Central memory CD8-positive, alpha-beta T cell (primary cell): Measurements from ENCODE around the gene HIRA.
"Not testable (repeated sequence)": the region's sequence is repeated elsewhere in the genome, so short reads cannot be mapped to it uniquely, and the experiment has no call there.

Experiments used
- ATAC-seq: fragments of 150-1000 bp; cut with Tn5 transposase; replicated peaks from 2 replicates; pipeline ENCODE4 v1.10.0; 2022; ENCODE audit warnings: mild to moderate bottlenecking, moderate FRiP score, moderate number of reproducible peaks; ENCODE audit not compliant: poor library complexity, severe bottlenecking; ENCODE audit errors: extremely low read depth
- DNase-seq, 2 donors: peaks; one replicate each; pipeline ENCODE4 v3.0.0; 2021; ENCODE audit warnings: low spot score in 2 of 2
- H3K27ac Mint-ChIP-seq: one replicate; pipeline ENCODE4 v1.8.0; 2022; ENCODE audit warnings: low read depth, mild to moderate bottlenecking, moderate library complexity, mixed read lengths
- H3K27me3 Mint-ChIP-seq: one replicate; pipeline ENCODE4 v1.8.0; 2022; ENCODE audit warnings: mixed read lengths
- H3K36me3 Mint-ChIP-seq: one replicate; pipeline ENCODE4 v1.8.0; 2022; ENCODE audit warnings: mild to moderate bottlenecking, moderate library complexity, mixed read lengths; ENCODE audit not compliant: insufficient read depth
- H3K4me1 Mint-ChIP-seq: one replicate; pipeline ENCODE4 v1.8.0; 2022; ENCODE audit warnings: mixed read lengths
- H3K4me3 Mint-ChIP-seq: one replicate; pipeline ENCODE4 v1.8.0; 2022; ENCODE audit warnings: mild to moderate bottlenecking, moderate library complexity, mixed read lengths
- H3K9me3 Mint-ChIP-seq: one replicate; pipeline ENCODE4 v1.8.0; 2022; ENCODE audit warnings: mixed read lengths

The HIRA gene

DNA sequence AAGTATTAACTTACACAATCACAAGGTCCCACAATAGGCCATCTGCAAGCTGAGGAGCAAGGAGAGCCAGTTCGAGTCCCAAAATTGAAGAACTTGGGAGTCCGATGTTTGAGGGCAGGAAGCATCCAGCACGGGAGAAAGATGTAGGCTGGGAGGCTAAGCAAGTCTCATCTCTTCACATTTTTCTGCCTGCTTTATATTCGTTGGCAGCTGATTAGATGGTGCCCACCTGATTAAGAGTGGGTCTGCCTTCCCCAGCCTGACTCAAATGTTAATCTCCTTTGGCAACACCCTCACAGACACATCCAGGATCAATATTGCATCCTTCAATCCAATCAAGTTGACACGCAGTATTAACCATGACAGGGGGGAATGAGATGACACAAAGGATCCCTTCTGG is 101.3 kb downstream of the HIRA start:
- not testable (repeated sequence) for ATAC-seq, DNase-seq, H3K27me3 Mint-ChIP-seq, H3K4me1 Mint-ChIP-seq, H3K4me3 Mint-ChIP-seq, H3K27ac Mint-ChIP-seq
- Mint-ChIP-seq H3K9me3 (peaks cover 23% of the 10 kb centered on the region), H3K36me3 (peaks cover 46% of the 10 kb centered on the region)

DNA sequence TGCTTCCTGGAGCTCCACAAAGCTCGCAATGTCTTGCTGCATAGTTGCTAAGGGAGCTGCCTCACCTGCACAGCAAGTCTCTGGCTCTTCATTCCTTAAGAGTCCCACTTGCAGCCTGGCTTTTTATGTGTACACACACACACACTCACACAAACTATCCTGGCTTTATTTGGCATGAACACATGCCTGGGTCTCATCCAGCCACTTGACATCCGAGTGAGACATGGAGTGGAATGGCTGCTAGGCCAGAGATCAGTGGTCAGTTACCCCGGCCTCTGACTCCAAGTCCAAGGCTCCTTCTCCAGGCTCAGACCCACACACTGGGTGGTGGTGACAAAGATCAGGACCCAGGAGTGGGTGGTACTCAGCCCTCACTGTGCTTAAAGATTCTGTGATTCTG is 102.1 kb downstream of the HIRA start:
- Mint-ChIP-seq H3K27ac (no peak overlapping the region), H3K36me3 (peaks cover 41% of the 10 kb centered on the region), H3K27me3 (no peaks in the 10 kb centered on the region), H3K9me3 (peaks cover 17% of the 10 kb centered on the region), H3K4me1 (no peaks in the 10 kb centered on the region), H3K4me3 (no peak overlapping the region)
- DNase-seq (no peak), ATAC-seq (no peak)

DNA sequence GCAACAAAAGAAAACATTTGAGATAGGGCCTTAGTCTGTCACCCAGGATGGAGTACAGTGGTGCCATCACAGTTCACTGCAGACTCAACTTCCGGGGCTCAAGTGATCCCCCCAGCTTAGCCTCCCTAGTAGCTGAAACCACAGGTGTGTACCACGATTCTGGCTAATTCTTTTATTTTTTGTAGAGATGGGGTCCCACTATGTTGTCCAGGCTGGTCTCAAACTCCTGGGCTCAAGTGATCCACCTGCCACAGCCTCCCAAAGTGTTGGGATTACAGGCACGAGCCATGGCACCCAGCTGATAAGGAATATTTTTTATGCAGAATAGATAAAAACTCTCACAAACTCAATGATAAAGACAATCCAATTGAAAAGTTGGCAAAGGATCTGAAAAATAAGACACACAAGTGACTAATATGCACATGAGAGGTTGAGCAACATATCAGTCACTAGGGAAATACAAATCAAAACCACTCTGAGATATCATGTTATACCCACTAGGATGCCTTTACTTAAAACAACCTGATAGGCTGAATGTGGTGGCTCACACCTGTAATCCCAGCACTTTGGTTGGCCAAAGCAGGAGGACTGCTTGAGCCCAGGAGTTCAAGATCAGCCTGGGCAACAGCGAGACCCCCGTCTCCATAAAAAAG is 106.1 kb downstream of the HIRA start:
- Mint-ChIP-seq H3K27me3 (no peaks in the 10 kb centered on the region), H3K4me3 (no peak overlapping the region), H3K36me3 (peaks cover 19% of the 10 kb centered on the region), H3K9me3 (peaks cover 5% of the 10 kb centered on the region), H3K4me1 (no peaks in the 10 kb centered on the region), H3K27ac (no peak overlapping the region)
- ATAC-seq: no peak
- no peak for DNase-seq

DNA sequence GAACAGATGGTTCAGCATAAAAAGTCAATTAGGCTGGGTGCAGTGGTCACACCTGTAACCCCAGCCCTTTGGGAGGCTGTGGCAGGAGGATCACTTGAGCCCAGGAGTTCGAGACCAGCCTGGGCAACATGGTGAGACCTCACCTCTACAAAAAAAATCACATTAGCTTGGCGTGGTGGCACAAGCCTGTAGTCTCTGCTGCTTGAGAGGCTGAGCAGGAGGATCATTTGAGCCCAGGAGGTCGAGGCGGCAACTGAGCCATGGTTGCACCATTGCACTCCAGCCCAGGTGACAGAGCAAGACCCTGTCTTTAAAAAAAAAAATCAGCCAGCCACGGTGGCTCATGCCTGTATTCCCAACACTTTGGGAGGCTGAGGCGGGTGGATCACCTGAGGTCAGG is 108.1 kb downstream of the HIRA start:
- H3K4me1 Mint-ChIP-seq, DNase-seq, ATAC-seq, H3K4me3 Mint-ChIP-seq, H3K27ac Mint-ChIP-seq, H3K36me3 Mint-ChIP-seq, H3K27me3 Mint-ChIP-seq, H3K9me3 Mint-ChIP-seq: not testable (repeated sequence)

DNA sequence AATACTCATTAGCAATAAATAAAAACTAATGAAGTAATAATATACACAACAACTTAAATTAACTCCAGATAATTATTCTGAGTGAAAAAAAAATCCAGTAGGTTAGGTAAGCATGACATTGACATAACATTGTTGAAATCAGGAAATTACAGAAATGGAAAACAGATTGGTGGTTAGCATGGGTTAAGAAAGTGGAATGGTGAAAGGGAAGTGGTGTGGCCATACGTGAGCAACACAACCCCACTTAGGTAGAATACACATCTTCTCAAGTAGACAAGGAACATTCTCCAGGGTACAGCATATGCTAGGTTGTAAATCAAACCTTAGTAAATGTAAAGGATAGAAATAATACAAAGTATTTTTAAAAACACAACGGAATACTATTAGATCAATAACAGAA is 109.8 kb downstream of the HIRA start:
- H3K4me1 Mint-ChIP-seq: no peaks in the 10 kb centered on the region
- ATAC-seq (no peak), DNase-seq (no peak)
- peaks cover 8% of the 10 kb centered on the region for H3K9me3 Mint-ChIP-seq
- peaks cover 3% of the 10 kb centered on the region for H3K36me3 Mint-ChIP-seq
- no peak overlapping the region for H3K4me3 Mint-ChIP-seq
- no peak overlapping the region for H3K27ac Mint-ChIP-seq
- H3K27me3 Mint-ChIP-seq: no peaks in the 10 kb centered on the region

DNA sequence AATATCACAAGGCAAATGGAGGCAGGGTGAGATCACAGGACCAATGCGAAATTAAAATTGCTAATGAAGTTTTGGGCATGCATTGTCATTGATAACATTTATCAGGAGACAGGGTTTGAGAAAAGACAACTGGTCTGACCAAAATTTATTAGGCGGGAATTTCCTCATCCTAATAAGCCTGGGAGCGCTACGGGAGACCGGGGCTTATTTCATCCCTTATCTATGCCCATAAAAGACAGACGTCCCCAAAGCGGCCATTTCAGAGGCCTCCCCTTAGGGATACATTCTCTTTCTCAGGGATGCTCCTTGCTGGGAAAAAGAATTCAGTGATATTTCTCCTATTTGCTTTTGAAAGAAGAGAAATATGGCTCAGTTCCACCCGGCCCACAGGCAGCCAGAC is 111.4 kb downstream of the HIRA start:
- not testable (repeated sequence) for H3K27me3 Mint-ChIP-seq, H3K9me3 Mint-ChIP-seq, ATAC-seq, H3K36me3 Mint-ChIP-seq, DNase-seq, H3K4me1 Mint-ChIP-seq, H3K4me3 Mint-ChIP-seq, H3K27ac Mint-ChIP-seq

DNA sequence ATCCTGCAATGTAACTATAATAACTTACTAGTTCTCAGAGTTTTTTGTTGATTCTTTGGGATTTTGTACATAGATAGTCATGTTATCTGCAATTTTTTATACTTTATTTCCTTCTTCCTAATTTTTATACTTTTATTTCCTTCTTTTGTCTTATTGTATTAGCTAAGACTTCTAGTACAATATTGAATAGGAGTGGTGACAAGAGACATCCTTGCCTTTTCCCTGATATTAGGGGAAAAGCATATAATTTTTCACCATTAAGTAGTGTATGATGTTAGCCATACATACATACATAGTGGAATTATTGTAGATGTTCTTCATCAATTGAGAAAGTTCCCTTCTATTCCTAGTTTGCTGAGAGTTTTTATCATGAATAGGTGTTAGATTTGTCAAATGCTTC is 112.3 kb downstream of the HIRA start:
- Mint-ChIP-seq H3K4me1 (no peaks in the 10 kb centered on the region), H3K27ac (no peak overlapping the region), H3K36me3 (peaks cover 2% of the 10 kb centered on the region), H3K9me3 (peaks cover 8% of the 10 kb centered on the region), H3K4me3 (no peak overlapping the region), H3K27me3 (no peaks in the 10 kb centered on the region)
- DNase-seq (no peak), ATAC-seq (no peak)

DNA sequence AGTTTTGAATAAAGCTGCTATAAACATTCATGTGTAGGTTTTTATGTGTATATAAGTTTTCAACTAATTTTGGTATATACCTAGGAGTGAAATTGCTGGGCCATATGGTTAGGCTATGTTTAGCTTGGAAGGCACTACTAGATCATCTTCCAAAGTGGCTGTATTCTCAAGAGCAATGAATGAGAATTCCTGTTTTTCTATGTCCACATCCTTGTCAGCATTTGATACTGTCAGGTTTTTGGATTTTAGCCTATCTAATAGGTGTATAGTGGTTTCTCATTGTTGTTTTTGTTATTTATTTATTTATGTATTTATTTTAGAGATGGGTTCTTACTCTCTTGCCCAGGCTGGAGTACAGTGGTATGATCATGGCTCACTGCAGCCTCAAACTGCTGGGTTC is 113.7 kb downstream of the HIRA start:
- ATAC-seq: no peak
- H3K9me3 Mint-ChIP-seq: peaks cover 11% of the 10 kb centered on the region
- H3K27ac Mint-ChIP-seq: no peak overlapping the region
- H3K4me3 Mint-ChIP-seq: no peak overlapping the region
- peaks cover 2% of the 10 kb centered on the region for H3K36me3 Mint-ChIP-seq
- DNase-seq: no peak
- no peaks in the 10 kb centered on the region for H3K4me1 Mint-ChIP-seq
- no peaks in the 10 kb centered on the region for H3K27me3 Mint-ChIP-seq

DNA sequence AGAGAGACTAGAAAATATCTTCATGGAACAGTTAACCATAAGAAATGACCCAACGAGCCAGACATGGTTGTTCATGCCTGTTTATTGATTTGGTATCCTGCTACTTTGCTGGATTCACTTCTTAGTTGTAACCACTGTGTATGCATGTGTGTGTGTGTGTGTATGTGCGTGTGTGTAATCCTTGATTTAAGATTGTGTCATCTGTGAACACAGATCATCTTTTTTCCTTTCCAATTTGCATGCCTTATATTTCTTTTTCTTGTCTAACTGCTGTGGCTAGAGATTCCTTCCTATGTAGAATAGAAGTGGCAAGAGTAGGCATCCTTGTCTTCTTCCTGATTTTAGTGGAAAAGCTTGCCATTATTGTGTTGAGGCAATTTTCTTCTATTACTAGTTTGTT is 123.7 kb downstream of the HIRA start:
- Mint-ChIP-seq H3K4me3 (no peak overlapping the region), H3K4me1 (no peaks in the 10 kb centered on the region), H3K36me3 (no peaks in the 10 kb centered on the region), H3K27me3 (peaks cover 10% of the 10 kb centered on the region), H3K9me3 (no peaks in the 10 kb centered on the region), H3K27ac (no peak overlapping the region)
- ATAC-seq: no peak
- DNase-seq: no peak

DNA sequence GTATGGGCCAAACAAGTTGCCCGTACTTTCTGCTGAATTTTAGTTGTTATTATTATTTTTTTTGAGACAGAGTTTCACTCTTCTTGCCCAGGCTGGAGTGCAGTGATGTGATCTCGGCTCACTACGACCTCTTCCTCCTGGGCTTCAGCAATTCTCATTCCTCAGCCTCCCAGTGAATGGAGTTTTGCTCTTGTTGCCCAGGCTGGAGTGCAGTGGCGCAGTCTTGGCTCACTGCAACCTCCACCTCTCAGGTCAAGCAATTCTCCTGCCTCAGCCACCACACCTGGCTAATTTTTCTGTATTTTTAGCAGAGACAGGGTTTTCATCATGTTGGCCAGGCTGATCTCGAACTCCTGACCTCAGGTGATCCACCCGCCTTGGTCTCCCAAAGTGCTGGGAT is 125.0 kb downstream of the HIRA start:
- ATAC-seq, H3K4me3 Mint-ChIP-seq, H3K27ac Mint-ChIP-seq, H3K9me3 Mint-ChIP-seq, H3K4me1 Mint-ChIP-seq, DNase-seq, H3K36me3 Mint-ChIP-seq: not testable (repeated sequence)
- H3K27me3 Mint-ChIP-seq: peaks cover 10% of the 10 kb centered on the region

DNA sequence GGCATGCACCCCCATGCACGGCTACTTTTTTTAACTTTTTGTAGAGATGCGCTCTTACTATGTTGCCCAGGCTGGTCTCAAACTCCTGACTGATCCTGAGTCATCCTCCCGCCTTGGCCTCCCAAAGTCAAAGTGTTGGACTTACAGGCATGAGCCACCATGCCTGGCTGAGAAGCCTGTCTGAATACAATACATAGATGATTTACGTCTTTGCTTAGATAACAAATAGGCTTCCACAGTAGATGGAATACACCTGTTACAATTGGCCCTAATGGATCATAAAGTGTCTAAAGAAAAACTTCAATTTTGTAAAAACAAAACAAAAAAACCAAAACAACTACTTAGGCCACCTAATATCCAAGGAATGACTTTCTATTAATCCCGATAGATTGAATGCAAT is 127.0 kb downstream of the HIRA start:
- Mint-ChIP-seq H3K9me3 (no peaks in the 10 kb centered on the region), H3K4me3 (no peak overlapping the region), H3K4me1 (no peaks in the 10 kb centered on the region), H3K27me3 (peaks cover 7% of the 10 kb centered on the region), H3K27ac (no peak overlapping the region), H3K36me3 (no peaks in the 10 kb centered on the region)
- ATAC-seq: no peak
- no peak for DNase-seq

DNA sequence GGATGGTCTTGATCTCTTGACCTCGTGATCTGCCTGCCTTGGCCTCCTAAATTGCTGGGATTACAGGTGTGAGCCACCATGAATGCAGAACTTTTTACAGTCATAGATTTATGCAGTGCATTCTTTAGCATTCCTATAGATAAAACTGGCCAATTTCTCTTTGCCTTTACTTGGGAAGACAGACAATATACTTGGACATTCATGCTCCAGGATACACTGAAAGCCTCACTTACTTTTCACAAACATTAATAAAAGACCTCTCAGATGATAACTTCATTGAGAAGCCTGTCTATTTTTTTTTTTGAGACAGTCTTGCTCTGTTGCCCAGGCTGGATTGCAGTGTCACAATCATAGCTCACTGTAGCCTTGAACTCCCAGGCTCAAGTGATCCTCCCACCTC is 127.7 kb downstream of the HIRA start:
- Mint-ChIP-seq H3K27ac (no peak overlapping the region), H3K4me1 (no peaks in the 10 kb centered on the region), H3K4me3 (no peak overlapping the region), H3K36me3 (no peaks in the 10 kb centered on the region), H3K9me3 (no peaks in the 10 kb centered on the region), H3K27me3 (no peaks in the 10 kb centered on the region)
- DNase-seq: no peak
- no peak for ATAC-seq

DNA sequence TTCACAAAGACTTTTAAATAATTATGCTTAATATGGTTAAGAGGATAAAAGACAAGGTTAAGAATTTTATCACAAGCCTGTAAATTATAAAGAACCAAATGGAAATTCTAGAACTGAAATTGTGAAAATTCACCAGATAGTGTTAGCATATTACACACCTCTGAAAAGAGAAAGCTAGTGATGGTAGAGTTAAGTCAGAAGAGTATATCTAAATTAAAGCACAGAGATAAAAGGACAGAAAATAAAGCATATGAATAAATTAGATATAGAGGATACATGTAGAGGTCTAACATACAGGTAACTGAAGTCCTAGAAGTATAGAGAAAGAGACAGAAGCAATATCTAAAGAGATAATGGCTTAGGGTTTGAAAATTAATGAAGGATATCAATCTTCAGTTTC is 135.8 kb downstream of the HIRA start:
- ATAC-seq (no peak), DNase-seq (no peak)
- H3K27me3 Mint-ChIP-seq: peaks cover 10% of the 10 kb centered on the region
- no peak overlapping the region for H3K4me3 Mint-ChIP-seq
- H3K27ac Mint-ChIP-seq: no peak overlapping the region
- no peaks in the 10 kb centered on the region for H3K9me3 Mint-ChIP-seq
- peaks cover 6% of the 10 kb centered on the region for H3K36me3 Mint-ChIP-seq
- peaks cover 9% of the 10 kb centered on the region for H3K4me1 Mint-ChIP-seq
